Activated T-cell treated with anti-CD3 and anti-CD28 coated beads, Interleukin-2, amount 50 U/mL, for 1 hour (primary cell): ENCODE data around the gene PLOD3.
A peak's percentile ranks its signal among the peaks of the same experiment; 100 is the strongest.
"Not testable (repeated sequence)": the region's sequence is repeated elsewhere in the genome, so short reads cannot be mapped to it uniquely, and the experiment has no call there.

ENCODE experiments used
- DNase-seq: peaks from one replicate; pipeline ENCODE4 v3.0.0-alpha.2; 2020

Gene PLOD3

GRCh38 chr7:101217388-101218235 is at the start of gene PLOD3, which contains the start of gene ZNHIT1:
PLOD3 (minus strand) TSS chr7:101217581; CDS start chr7:101217274, 307 bp downstream.
ZNHIT1 (plus strand) TSS chr7:101218165; CDS start chr7:101218196, 31 bp downstream.
- peak; percentile 91 for DNase-seq

- DNase-seq: no peak
Measured at GRCh38 chr7:101265622-101266516, 48.5 kb upstream of the PLOD3 start.

- not testable (repeated sequence) for DNase-seq
Measured at GRCh38 chr7:101264102-101264706, 46.8 kb upstream of the PLOD3 start.

GRCh38 chr7:101258243-101258731 is 40.9 kb upstream of the PLOD3 start:
- no peak for DNase-seq

- no peak for DNase-seq
Measured at GRCh38 chr7:101255796-101256195, 38.4 kb upstream of the PLOD3 start.

- not testable (repeated sequence) for DNase-seq
Measured at GRCh38 chr7:101253199-101253598, 35.8 kb upstream of the PLOD3 start.

GRCh38 chr7:101251871-101252659 is 34.7 kb upstream of the PLOD3 start:
- peak; percentile 98 for DNase-seq

- DNase-seq: no peak
Measured at GRCh38 chr7:101250324-101250723, 32.9 kb upstream of the PLOD3 start.

GRCh38 chr7:101248276-101248675 is 30.9 kb upstream of the PLOD3 start:
- DNase-seq: no peak

- DNase-seq: no peak
Measured at GRCh38 chr7:101245147-101245668, 27.8 kb upstream of the PLOD3 start.

- DNase-seq: peak; percentile 95
Measured at GRCh38 chr7:101244375-101245146, 27.2 kb upstream of the PLOD3 start, which contains the start of gene FIS1. FIS1 (minus strand) TSS chr7:101245081; CDS start chr7:101245004, 77 bp downstream.

GRCh38 chr7:101243646-101244374 is 26.4 kb upstream of the PLOD3 start:
- DNase-seq: no peak

- DNase-seq: no peak
Measured at GRCh38 chr7:101241443-101242349, 24.3 kb upstream of the PLOD3 start.

GRCh38 chr7:101241015-101241363 is 23.6 kb upstream of the PLOD3 start:
- no peak for DNase-seq

- DNase-seq: no peak
Measured at GRCh38 chr7:101240226-101241014, 23.0 kb upstream of the PLOD3 start.

- DNase-seq: no peak
Measured at GRCh38 chr7:101239951-101240220, 22.5 kb upstream of the PLOD3 start.

- no peak for DNase-seq
Measured at GRCh38 chr7:101239191-101239950, 22.0 kb upstream of the PLOD3 start.
